ENCODE measurements around the gene MAN2B1. TPM values are rescaled to one million over a fixed set of nuclear protein-coding genes. Genes with fewer than 3 reads are reported as not detected.

Gene MAN2B1
- total and polyA plus RNA-seq, 2 of the 13 experiments (the other 11 are each of a cell fraction or from before 2014, with no cell fraction given), result 23.6 to 23.8 TPM

DNA sequence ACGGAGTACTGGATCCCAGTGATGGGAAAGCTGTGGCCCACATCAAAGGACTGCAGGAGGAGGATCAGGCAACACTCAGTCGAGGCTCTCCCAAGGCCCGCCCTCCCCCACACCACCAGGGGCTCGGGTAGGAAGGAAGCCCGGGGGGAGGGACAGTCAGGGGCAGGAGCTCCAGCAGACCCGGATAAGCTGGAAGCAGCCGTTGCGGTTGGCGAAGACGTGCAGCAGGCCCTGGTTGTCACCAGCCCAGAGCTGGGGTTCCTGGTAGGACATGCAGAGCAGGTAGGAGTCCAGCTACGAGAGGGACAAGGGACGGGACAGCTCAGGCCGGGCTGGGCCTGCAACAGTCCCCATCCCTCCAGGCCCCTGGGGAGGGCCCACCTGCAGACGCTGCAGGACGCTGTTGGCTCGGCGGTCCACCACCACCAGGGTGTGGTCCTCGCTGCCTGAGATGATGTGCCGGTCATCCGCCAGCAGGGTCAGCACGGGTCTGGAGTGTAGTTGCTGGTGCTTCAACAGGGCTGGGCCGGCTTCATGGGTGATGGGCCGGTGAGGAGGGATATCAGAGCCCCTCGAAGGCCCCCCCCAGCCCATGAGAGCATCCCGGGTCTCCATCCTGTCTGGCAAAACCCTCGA is 23.2 kb upstream of the MAN2B1 start:
- 96% methylated on average over 11 of the region's 26 CpGs for WGBS (ENCODE audit: low lambda C conversion rate)
- peak; percentile 20; the same call in 2 of the 3 replicates for ATAC-seq

More for the DNA sequence above, 23.2 kb upstream of the MAN2B1 start:
- no TSS peak for BruUV-seq (replicated peaks)
- Histone ChIP-seq H2AFZ (ENCODE audit: low read length) (no peak overlapping the region), H3K4me1 (ENCODE audit: insufficient read depth, low read length) (no peaks in the 10 kb centered on the region), H3K27ac (ENCODE audit: extremely low read length, insufficient read depth, low read length) (no peak overlapping the region), H3K79me2 (ENCODE audit: insufficient read depth, low read length) (no peaks in the 10 kb centered on the region), H3K9ac (ENCODE audit: insufficient read depth, low read depth, low read length) (no peak overlapping the region), H4K20me1 (ENCODE audit: insufficient read depth, low read length) (no peaks in the 10 kb centered on the region), H3K36me3 (replicated peaks in 1 of 2; ENCODE audit: control insufficient read depth in 1 of 2, insufficient read depth in 2 of 2, low read length in 2 of 2) (peaks cover 0 to 5% of the 10 kb centered on the region in 2 experiments; a peak in 1 of 5 replicates), H3K4me2 (ENCODE audit: low read depth, low read length) (no peak overlapping the region), H3K27me3 (ENCODE audit: control insufficient read depth in 1 of 2, insufficient read depth in 2 of 2, low read length in 2 of 2) (no peaks in the 10 kb centered on the region), H3K9me3 (ENCODE audit: low read length) (no peaks in the 10 kb centered on the region), H3K4me3 (replicated peaks in 1 of 3; ENCODE audit: insufficient read depth in 1 of 3, low read depth in 2 of 3, low read length in 3 of 3) (no peak overlapping the region)
- TF ChIP-seq, protein P1, sequence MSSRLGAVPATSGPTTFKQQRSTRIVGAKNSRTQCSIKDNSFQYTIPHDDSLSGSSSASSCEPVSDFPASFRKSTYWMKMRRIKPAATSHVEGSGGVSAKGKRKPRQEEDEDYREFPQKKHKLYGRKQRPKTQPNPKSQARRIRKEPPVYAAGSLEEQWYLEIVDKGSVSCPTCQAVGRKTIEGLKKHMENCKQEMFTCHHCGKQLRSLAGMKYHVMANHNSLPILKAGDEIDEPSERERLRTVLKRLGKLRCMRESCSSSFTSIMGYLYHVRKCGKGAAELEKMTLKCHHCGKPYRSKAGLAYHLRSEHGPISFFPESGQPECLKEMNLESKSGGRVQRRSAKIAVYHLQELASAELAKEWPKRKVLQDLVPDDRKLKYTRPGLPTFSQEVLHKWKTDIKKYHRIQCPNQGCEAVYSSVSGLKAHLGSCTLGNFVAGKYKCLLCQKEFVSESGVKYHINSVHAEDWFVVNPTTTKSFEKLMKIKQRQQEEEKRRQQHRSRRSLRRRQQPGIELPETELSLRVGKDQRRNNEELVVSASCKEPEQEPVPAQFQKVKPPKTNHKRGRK (CRISPR knock-in tag; IDR thresholded peaks at IDR 0.05), result no peak
- no peak for TF ChIP-seq ZEB1 (IDR thresholded peaks at IDR 0.05; ENCODE audit: insufficient replicate concordance, low read depth)
- TF ChIP-seq SRSF9 (IDR thresholded peaks at IDR 0.05; ENCODE audit: borderline replicate concordance, insufficient read depth, low read depth, low read length, poor library complexity, severe bottlenecking), result no peak
- TF ChIP-seq MTA1 (CRISPR knock-in tag; IDR thresholded peaks at IDR 0.05; ENCODE audit: borderline replicate concordance), result no peak
- no peak for TF ChIP-seq AGO2 (optimal IDR thresholded peaks at IDR 0.05; ENCODE audit: low read depth, low read length)
- TF ChIP-seq CEBPB (IDR thresholded peaks at IDR 0.05; ENCODE audit: borderline replicate concordance, low read depth, low read length), result no peak
- TF ChIP-seq, protein P2, sequence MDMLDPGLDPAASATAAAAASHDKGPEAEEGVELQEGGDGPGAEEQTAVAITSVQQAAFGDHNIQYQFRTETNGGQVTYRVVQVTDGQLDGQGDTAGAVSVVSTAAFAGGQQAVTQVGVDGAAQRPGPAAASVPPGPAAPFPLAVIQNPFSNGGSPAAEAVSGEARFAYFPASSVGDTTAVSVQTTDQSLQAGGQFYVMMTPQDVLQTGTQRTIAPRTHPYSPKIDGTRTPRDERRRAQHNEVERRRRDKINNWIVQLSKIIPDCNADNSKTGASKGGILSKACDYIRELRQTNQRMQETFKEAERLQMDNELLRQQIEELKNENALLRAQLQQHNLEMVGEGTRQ (IDR thresholded peaks at IDR 0.05; ENCODE audit: low read depth, low read length), result no peak
- TF ChIP-seq, protein P2 (CRISPR knock-in tag; IDR thresholded peaks at IDR 0.05; ENCODE audit: borderline replicate concordance), result no peak
- no peak for TF ChIP-seq NFIB (CRISPR knock-in tag; IDR thresholded peaks at IDR 0.05; ENCODE audit: borderline replicate concordance)
- TF ChIP-seq, protein P3, sequence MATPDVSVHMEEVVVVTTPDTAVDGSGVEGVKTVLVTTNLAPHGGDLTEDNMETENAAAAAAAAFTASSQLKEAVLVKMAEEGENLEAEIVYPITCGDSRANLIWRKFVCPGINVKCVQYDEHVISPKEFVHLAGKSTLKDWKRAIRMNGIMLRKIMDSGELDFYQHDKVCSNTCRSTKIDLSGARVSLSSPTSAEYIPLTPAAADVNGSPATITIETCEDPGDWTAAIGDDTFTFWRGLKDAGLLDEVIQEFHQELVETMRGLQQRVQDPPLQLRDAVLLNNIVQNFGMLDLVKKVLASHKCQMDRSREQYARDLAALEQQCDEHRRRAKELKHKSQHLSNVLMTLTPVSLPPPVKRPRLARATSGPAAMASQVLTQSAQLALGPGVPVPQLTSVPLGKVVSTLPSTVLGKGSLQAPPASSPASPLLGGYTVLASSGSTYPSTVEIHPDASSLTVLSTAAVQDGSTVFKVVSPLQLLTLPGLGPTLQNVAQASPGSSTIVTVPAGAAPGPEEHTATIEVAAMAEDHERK (CRISPR knock-in tag; IDR thresholded peaks at IDR 0.05; ENCODE audit: low read depth), result no peak
- DNase-seq (ENCODE audit: low spot score) (no peak), FAIRE-seq (no peak)
- ChIA-PET POLR2A (no interaction called here), CTCF (ENCODE audit: low intra/inter-chr PET ratio, low total read pairs) (no interaction called here)
- in situ Hi-C loops (cut with HindIII; ENCODE audit: extremely low pct_ligation_motif_present, low pct_unique_long_range_greater_than_20kb) (no loop called here), intact Hi-C loops (cut with micrococcal nuclease; ENCODE audit: unreplicated experiment) (no loop called here)

Measured in HepG2 (cell line).